CD4-positive, alpha-beta T cell (primary cell): ENCODE results near the gene ARL2BP. TPM values are rescaled to one million over a fixed set of nuclear protein-coding genes. Genes with fewer than 3 reads are reported as not detected.

Experiments used
- ATAC-seq: fragments of 200-7000 bp; cut with Tn5 transposase; one replicate; pipeline ENCODE4 v1.10.0; 2022; ENCODE audit warnings: mild to moderate bottlenecking; ENCODE audit not compliant: poor library complexity
- CTCF ChIA-PET: fragments of 350-600 bp; sonication (Branson Sonifier 250); formaldehyde crosslinking; loops from one replicate; lab custom pipeline; 2021; ENCODE audit warnings: antibody characterized with exemption, inconsistent platforms; lab: Charles Lee
- POLR2A ChIA-PET: fragments of 350-600 bp; sonication (Branson Sonifier 250); formaldehyde crosslinking; loops from one replicate; lab custom pipeline; 2021; ENCODE audit warnings: antibody characterized with exemption, inconsistent platforms; lab: Charles Lee
- DNase-seq, 14 experiments: peaks; one replicate each; pipeline ENCODE4 v3.0.0-alpha.2; 2013 to 2020; ENCODE audit warnings: mixed read lengths in 2 of 14
- H3K27ac ChIP-seq, 2 donors: one replicate each; pipeline versions ENCODE4 v1.5.1 to v1.7.0; 2013; ENCODE audit warnings: low read length in 2 of 2, low read depth in 1 of 2, mild to moderate bottlenecking in 1 of 2
- H3K27me3 ChIP-seq, 2 experiments: 1 replicate in 1 of 2; 2 replicates in 1 of 2; pipeline versions ENCODE4 v1.6.1 to v1.7.0; 2013; ENCODE audit warnings: low read length in 2 of 2, control low read depth in 1 of 2, mild to moderate bottlenecking in 1 of 2, moderate library complexity in 1 of 2; ENCODE audit not compliant: insufficient read depth in 2 of 2, control insufficient read depth in 1 of 2
- H3K36me3 ChIP-seq: one replicate; pipeline ENCODE4 v1.6.1; 2013; ENCODE audit warnings: low read length, control low read depth; ENCODE audit not compliant: insufficient read depth
- H3K4me1 ChIP-seq: one replicate; pipeline ENCODE4 v1.6.1; 2013; ENCODE audit warnings: low read length, control low read depth; ENCODE audit not compliant: insufficient read depth
- H3K4me3 ChIP-seq: one replicate; pipeline ENCODE4 v1.5.1; 2013; ENCODE audit warnings: mild to moderate bottlenecking, low read length, moderate library complexity
- H3K9me3 ChIP-seq, 2 experiments: 1 replicate in 1 of 2; 2 replicates in 1 of 2; pipeline versions ENCODE4 v1.6.1 to v1.7.0; 2013; ENCODE audit warnings: low read length in 2 of 2, mild to moderate bottlenecking in 2 of 2, control low read depth in 1 of 2, moderate library complexity in 1 of 2; ENCODE audit not compliant: control insufficient read depth in 1 of 2, insufficient read depth in 1 of 2
- H3K27ac Mint-ChIP-seq: one replicate; pipeline ENCODE4 v1.8.0; 2020; ENCODE audit warnings: mixed read lengths
- H3K27me3 Mint-ChIP-seq: one replicate; pipeline ENCODE4 v1.8.0; 2021; ENCODE audit warnings: mixed read lengths
- H3K36me3 Mint-ChIP-seq: one replicate; pipeline ENCODE4 v1.8.0; 2021; ENCODE audit warnings: low read depth, mixed read lengths
- H3K4me1 Mint-ChIP-seq: one replicate; pipeline ENCODE4 v1.8.0; 2021; ENCODE audit warnings: low read depth, mixed read lengths
- H3K4me3 Mint-ChIP-seq: one replicate; pipeline ENCODE4 v1.8.0; 2020; ENCODE audit warnings: mild to moderate bottlenecking, mixed read lengths
- H3K9me3 Mint-ChIP-seq: one replicate; pipeline ENCODE4 v1.8.0; 2020; ENCODE audit warnings: mixed read lengths
- intact Hi-C, 2 experiments: fragments of 100-400 bp; cut with DNase I in 1 of 2; cut with micrococcal nuclease in 1 of 2; formaldehyde crosslinking; loops; one replicate each; pipeline versions ENCODE4 v1.15.1 to v1.9.0; 2023 to 2025; cut with DNase I, micrococcal nuclease
- total RNA-seq, 174 experiments: library from RNA in 2 of 174; stranded (reverse) in 2 of 174; gene quantifications; one replicate each; pipeline ENCODE4 v1.2.3 and lab custom pipeline; 2021 to 2026
- TF ChIP-seq, protein P1 (sequence below): fragments of 200-600 bp; IDR thresholded peaks from one replicate; pipeline ENCODE4 v1.8.0; 2022; ENCODE audit warnings: antibody characterized with exemption, mild to moderate bottlenecking

Gene ARL2BP
- total RNA-seq, 2 experiments from 2014 or later, result 32.4 to 35.6 TPM

DNA sequence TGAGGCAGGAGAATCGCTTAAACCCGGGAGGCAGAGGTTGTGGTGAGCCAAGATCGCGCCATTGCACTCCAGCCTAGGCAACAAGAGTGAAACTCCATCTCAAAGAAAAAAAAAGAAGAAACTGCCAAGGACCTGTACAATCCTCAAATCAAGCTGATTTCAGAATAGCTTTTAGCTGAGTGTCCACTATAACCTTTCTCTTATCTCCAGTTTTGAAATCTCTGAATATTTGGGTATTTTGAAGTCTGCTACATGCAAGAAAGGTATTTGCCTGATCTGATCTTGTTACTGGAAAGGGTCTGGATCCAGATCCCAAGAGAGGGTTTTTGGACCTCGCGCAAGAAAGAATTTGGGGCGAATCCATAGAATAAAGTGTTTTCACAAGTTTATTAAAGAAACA lies 19.1 kb upstream of the ARL2BP start:
- Histone ChIP-seq H3K9me3 (no peaks in the 10 kb centered on the region), H3K4me3 (no peak overlapping the region), H3K27ac (no peak overlapping the region), H3K36me3 (peaks cover 74% of the 10 kb centered on the region), H3K27me3 (no peaks in the 10 kb centered on the region), H3K4me1 (no peaks in the 10 kb centered on the region)
- Mint-ChIP-seq H3K4me3 (no peak overlapping the region), H3K4me1 (no peaks in the 10 kb centered on the region), H3K27me3 (no peaks in the 10 kb centered on the region), H3K36me3 (peaks cover 91% of the 10 kb centered on the region), H3K9me3 (no peaks in the 10 kb centered on the region), H3K27ac (no peak overlapping the region)
- CTCF ChIA-PET, result no interaction called here
- TF ChIP-seq, protein P1, sequence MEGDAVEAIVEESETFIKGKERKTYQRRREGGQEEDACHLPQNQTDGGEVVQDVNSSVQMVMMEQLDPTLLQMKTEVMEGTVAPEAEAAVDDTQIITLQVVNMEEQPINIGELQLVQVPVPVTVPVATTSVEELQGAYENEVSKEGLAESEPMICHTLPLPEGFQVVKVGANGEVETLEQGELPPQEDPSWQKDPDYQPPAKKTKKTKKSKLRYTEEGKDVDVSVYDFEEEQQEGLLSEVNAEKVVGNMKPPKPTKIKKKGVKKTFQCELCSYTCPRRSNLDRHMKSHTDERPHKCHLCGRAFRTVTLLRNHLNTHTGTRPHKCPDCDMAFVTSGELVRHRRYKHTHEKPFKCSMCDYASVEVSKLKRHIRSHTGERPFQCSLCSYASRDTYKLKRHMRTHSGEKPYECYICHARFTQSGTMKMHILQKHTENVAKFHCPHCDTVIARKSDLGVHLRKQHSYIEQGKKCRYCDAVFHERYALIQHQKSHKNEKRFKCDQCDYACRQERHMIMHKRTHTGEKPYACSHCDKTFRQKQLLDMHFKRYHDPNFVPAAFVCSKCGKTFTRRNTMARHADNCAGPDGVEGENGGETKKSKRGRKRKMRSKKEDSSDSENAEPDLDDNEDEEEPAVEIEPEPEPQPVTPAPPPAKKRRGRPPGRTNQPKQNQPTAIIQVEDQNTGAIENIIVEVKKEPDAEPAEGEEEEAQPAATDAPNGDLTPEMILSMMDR, result no peak
- intact Hi-C loops, result no loop called here
- DNase-seq, result no peak
- POLR2A ChIA-PET, result no interaction called here
- ATAC-seq, result no peak

DNA sequence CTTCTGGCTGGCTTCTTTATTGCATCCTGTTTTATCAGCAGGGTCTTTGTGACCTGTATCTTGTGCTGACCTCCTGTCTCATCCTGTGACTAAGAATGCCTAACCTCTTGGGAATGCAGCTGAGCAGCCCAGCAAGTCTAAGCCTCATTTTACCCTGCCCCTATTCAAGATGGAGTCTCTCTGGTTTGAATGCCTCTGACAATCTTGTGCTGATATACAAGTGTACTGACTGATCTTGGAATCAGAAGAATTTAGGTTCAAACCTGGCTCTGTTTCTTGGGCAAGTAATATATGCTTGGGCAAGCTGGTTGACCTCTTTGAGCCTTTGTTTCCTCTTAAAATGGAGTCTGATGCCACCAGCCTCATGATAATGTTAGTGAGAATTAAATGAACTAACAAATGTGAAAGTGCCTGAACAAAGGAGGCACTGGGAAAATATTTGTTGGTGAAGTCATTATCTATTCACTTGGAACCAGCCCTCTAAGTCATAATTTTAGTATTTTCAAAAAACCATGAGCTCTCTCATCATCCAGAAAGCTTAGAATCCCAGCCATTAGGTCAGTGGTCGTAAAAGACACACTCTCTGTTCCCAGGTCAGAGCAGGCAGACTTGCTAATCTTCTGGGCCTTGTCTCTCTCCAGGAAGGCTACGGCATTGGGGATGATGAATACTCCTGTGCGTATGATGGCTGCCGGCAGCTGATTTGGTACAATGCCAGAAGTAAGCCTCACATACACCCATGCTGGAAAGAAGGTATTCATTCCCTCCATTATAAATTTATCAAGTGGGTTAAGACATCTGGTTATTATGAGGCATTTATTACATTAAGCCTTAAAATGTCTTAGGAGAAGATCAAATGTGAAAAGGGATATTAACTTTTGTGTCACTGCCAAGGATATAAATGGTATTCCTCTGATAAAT lies 18.1 kb upstream of the ARL2BP start:
- no peak overlapping the region for H3K27ac ChIP-seq
- Mint-ChIP-seq H3K36me3 (peaks cover 91% of the 10 kb centered on the region), H3K27ac (no peak overlapping the region), H3K9me3 (no peaks in the 10 kb centered on the region), H3K27me3 (no peaks in the 10 kb centered on the region), H3K4me3 (no peak overlapping the region), H3K4me1 (no peaks in the 10 kb centered on the region)
- no peaks in the 10 kb centered on the region for H3K4me1 ChIP-seq
- ChIA-PET CTCF (no interaction called here), POLR2A (interaction anchor here (0.6 kb wide), 1 partner anchor 237 kb away, joined by 3 read pairs; no protein-coding TSS in a partner anchor)
- H3K4me3 ChIP-seq, result no peak overlapping the region
- H3K36me3 ChIP-seq, result peaks cover 74% of the 10 kb centered on the region
- H3K9me3 ChIP-seq, result no peaks in the 10 kb centered on the region
- no peak for DNase-seq
- intact Hi-C loops, result no loop called here
- TF ChIP-seq, protein P1, result no peak
- H3K27me3 ChIP-seq, result no peaks in the 10 kb centered on the region
- ATAC-seq, result no peak

DNA sequence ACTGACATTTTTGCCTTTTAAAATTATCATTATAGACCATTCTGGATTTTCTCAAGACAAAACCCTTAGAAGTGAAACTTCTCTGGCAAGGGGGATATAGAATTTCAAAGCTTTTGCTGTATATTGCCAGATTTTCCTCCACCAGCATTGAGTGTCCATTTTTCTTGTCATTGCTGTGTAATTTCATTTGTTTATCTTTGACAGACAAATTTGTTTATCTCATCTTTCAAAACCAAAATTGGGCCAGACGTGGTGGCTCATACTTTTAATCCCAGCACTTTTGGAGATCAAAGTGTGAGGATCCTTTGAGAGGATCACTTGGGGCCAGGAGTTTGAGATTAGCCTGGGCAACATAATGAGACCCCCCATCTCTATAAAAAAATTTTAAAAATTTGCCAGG lies 16.0 kb upstream of the ARL2BP start:
- Histone ChIP-seq H3K4me3 (no peak overlapping the region), H3K9me3 (no peaks in the 10 kb centered on the region), H3K27me3 (no peaks in the 10 kb centered on the region), H3K36me3 (peaks cover 78% of the 10 kb centered on the region), H3K4me1 (no peaks in the 10 kb centered on the region), H3K27ac (no peak overlapping the region)
- intact Hi-C loops, result no loop called here
- Mint-ChIP-seq H3K9me3 (no peaks in the 10 kb centered on the region), H3K4me3 (no peak overlapping the region), H3K27ac (no peak overlapping the region), H3K27me3 (no peaks in the 10 kb centered on the region), H3K36me3 (peaks cover 89% of the 10 kb centered on the region), H3K4me1 (no peaks in the 10 kb centered on the region)
- POLR2A ChIA-PET, result interaction anchor here (0.6 kb wide), 1 partner anchor 42 kb away, joined by 3 read pairs; no protein-coding TSS in a partner anchor
- ATAC-seq, result no peak
- CTCF ChIA-PET, result no interaction called here
- TF ChIP-seq, protein P1, result no peak
- DNase-seq, result no peak
